DND-41 (cell line): ENCODE data around the gene MAP2K5.

ENCODE experiments used
- CTCF ChIP-seq: IDR thresholded peaks from 2 replicates; pipeline ENCODE4 v1.5.1; 2012; ENCODE audit warnings: borderline replicate concordance, low read length, moderate library complexity, mild to moderate bottlenecking; ENCODE audit not compliant: poor library complexity, severe bottlenecking; ENCODE audit errors: extremely low read depth
- EZH2 ChIP-seq: IDR thresholded peaks from 3 replicates; pipeline ENCODE4 v1.6.1; 2012; ENCODE audit warnings: borderline replicate concordance, low read depth, mild to moderate bottlenecking, moderate library complexity, low read length, inconsistent platforms; ENCODE audit not compliant: severe bottlenecking

DNA sequence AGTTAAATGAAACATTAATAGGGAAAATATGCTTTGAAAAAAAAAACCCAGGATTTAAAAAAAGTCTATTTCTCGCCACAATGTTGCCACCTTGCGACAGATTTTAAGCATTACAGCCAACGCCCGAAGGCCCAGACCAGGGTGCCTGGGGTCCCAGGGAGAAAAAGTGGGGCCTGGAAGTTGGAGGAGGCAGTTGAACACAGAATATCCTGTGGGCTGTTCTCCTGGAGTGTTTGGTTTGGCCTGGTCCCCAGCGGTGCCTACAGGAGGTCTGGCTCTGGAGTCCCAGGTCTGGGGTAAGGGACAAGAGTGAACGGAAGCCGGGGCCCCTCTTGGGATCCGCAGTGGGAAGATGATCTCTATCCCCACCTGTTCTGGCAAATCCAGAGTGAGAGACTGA lies 294.0 kb downstream of the MAP2K5 start:
- peak; percentile 84 for TF ChIP-seq CTCF
- TF ChIP-seq EZH2: no peak
